ENCODE results near the gene EIF1AD.
"Not testable (repeated sequence)": the region's sequence is repeated elsewhere in the genome, so short reads cannot be mapped to it uniquely, and the experiment has no call there.

EIF1AD gene

GRCh38 chr11:66001942-66002647 lies at the start of gene EIF1AD, which contains the start of gene BANF1:
EIF1AD (minus strand) TSS chr11:66002157; CDS start chr11:66000389, 1,768 bp downstream.
BANF1 (plus strand) TSS chr11:66002503; CDS start chr11:66003251, 748 bp downstream.
- DNase-seq: peak; percentile 96

GRCh38 chr11:66051371-66051765 lies 49.4 kb upstream of the EIF1AD start:
- no peak for DNase-seq

GRCh38 chr11:66050581-66051231 lies 48.7 kb upstream of the EIF1AD start:
- no peak for DNase-seq

GRCh38 chr11:66048547-66049323 lies 46.8 kb upstream of the EIF1AD start, which contains the start of gene GAL3ST3:
GAL3ST3 (minus strand) TSS chr11:66049161; CDS start chr11:66045415, 3,746 bp downstream.
- DNase-seq: no peak

GRCh38 chr11:66047541-66048365 lies 45.8 kb upstream of the EIF1AD start:
- no peak for DNase-seq

GRCh38 chr11:66046901-66047300 lies 44.9 kb upstream of the EIF1AD start:
- no peak for DNase-seq

- peak; percentile 95 for DNase-seq
Observed at GRCh38 chr11:66045177-66045639, 43.3 kb upstream of the EIF1AD start.

GRCh38 chr11:66044757-66045156 lies 42.8 kb upstream of the EIF1AD start:
- peak; percentile 67 for DNase-seq

- no peak for DNase-seq
Observed at GRCh38 chr11:66042996-66043906, 41.3 kb upstream of the EIF1AD start.

- DNase-seq: no peak
Observed at GRCh38 chr11:66042227-66042995, 40.5 kb upstream of the EIF1AD start.

GRCh38 chr11:66039765-66040164 lies 37.8 kb upstream of the EIF1AD start:
- no peak for DNase-seq

GRCh38 chr11:66037327-66037726 lies 35.4 kb upstream of the EIF1AD start:
- DNase-seq: no peak

GRCh38 chr11:66036334-66036710 lies 34.4 kb upstream of the EIF1AD start:
- DNase-seq: no peak

- DNase-seq: no peak
Observed at GRCh38 chr11:66035653-66036333, 33.8 kb upstream of the EIF1AD start.

GRCh38 chr11:66032957-66033735 lies 31.2 kb upstream of the EIF1AD start:
- no peak for DNase-seq

GRCh38 chr11:66026017-66026529 lies 24.1 kb upstream of the EIF1AD start, which contains the start of gene CATSPER1:
CATSPER1 (minus strand) TSS chr11:66026479; CDS start chr11:66026379, 100 bp downstream.
- DNase-seq: no peak

- DNase-seq: not testable (repeated sequence)
Observed at GRCh38 chr11:66023186-66023440, 21.2 kb upstream of the EIF1AD start.

- peak; percentile 93 for DNase-seq
Observed at GRCh38 chr11:66022401-66023185, 20.6 kb upstream of the EIF1AD start.

All from activated effector memory CD4-positive, alpha-beta T cell treated with anti-CD3 and anti-CD28 coated beads, Interleukin-2, amount 50 U/mL, for 16 hours (primary cell).